HCT116 (cell line): ENCODE results near the gene LRRTM4. TPM values are rescaled to one million over a fixed set of nuclear protein-coding genes. Genes with fewer than 3 reads are reported as not detected.

Source experiments
- ATAC-seq: fragments of 200-7000 bp; cut with Tn5 transposase; 2 replicates; pipeline ENCODE4 v1.9.1; 2020; ENCODE audit warnings: mild to moderate bottlenecking, moderate library complexity
- BruUV-seq: library from RNA; stranded (reverse); fragments of 400-500 nt; replicated peaks from 2 replicates; lab custom pipeline; 2021; lab: Mats Ljungman, UMichigan
- CTCF ChIA-PET: fragments of 300-600 bp; sonication (Branson Sonifier 250); formaldehyde crosslinking; loops from one replicate; lab custom pipeline; 2021; ENCODE audit warnings: antibody characterized with exemption; lab: Charles Lee
- POLR2A ChIA-PET: fragments of 300-600, 350-600 bp; sonication (Branson Sonifier 250); formaldehyde crosslinking; loops from one replicate; lab custom pipeline; 2021; ENCODE audit warnings: antibody characterized with exemption; lab: Charles Lee
- RAD21 ChIA-PET, 2 experiments: fragments of 300-600 bp; sonication (Branson Sonifier 250); formaldehyde crosslinking; loops; one replicate each; lab custom pipeline; 2023; ENCODE audit warnings: low total read pairs in 2 of 2; ENCODE audit not compliant: uncharacterized antibody in 2 of 2, unreplicated experiment in 2 of 2, low non-redundant PET in 1 of 2; lab: Charles Lee
- DNase-seq: peaks from one replicate; pipeline ENCODE4 v3.0.0-alpha.2; 2010; ENCODE audit warnings: low read depth, low spot score
- H2AFZ ChIP-seq: fragments of 200-600 bp; shearing (Covaris generic), sonication (generic); 2 replicates; pipeline ENCODE4 v1.6.1; 2017; ENCODE audit warnings: low read depth, mixed run types, mixed read lengths, antibody characterized with exemption, low read length; ENCODE audit not compliant: poor library complexity, severe bottlenecking
- H3K27ac ChIP-seq: 2 replicates; pipeline ENCODE4 v1.5.1; 2012; ENCODE audit warnings: low read depth, low read length
- H3K27me3 ChIP-seq: fragments of 200-600 bp; sonication (generic); 2 replicates; pipeline ENCODE4 v1.6.1; 2016; ENCODE audit warnings: mixed run types, low read length, mixed read lengths; ENCODE audit not compliant: insufficient read depth
- H3K36me3 ChIP-seq, 2 experiments: fragments of 200-500 bp in 1 of 2; fragments of 200-600 bp in 1 of 2; sonication (Bioruptor generic) in 1 of 2; sonication (generic) in 1 of 2; 2 replicates each; pipeline versions ENCODE4 v1.5.1 to v1.6.1; 2014 to 2016; ENCODE audit warnings: low read length in 2 of 2, inconsistent platforms in 1 of 2, mixed read lengths in 1 of 2, mixed run types in 1 of 2; ENCODE audit not compliant: insufficient read depth in 2 of 2, control insufficient read depth in 1 of 2
- H3K4me1 ChIP-seq, 2 experiments: fragments of 200-600 bp in 1 of 2; sonication (generic) in 1 of 2; 2 replicates each; pipeline versions ENCODE4 v1.5.1 to v1.6.1; 2012 to 2017; ENCODE audit warnings: low read length in 2 of 2, inconsistent platforms in 1 of 2, mild to moderate bottlenecking in 1 of 2, mixed read lengths in 1 of 2, mixed run types in 1 of 2, moderate library complexity in 1 of 2; ENCODE audit not compliant: insufficient read depth in 2 of 2, control insufficient read depth in 1 of 2
- H3K4me2 ChIP-seq: fragments of 200-600 bp; sonication (generic); 2 replicates; pipeline ENCODE4 v1.6.1; 2017; ENCODE audit warnings: mixed run types, low read length, mixed read lengths
- H3K4me3 ChIP-seq, 2 experiments: fragments of 200-600 bp in 1 of 2; sonication (generic) in 1 of 2; replicated peaks in 1 of 2; 2 replicates each; pipeline ENCODE4 v1.5.1; 2011 to 2016; ENCODE audit warnings: low read length in 2 of 2, control low read depth in 1 of 2, low read depth in 1 of 2, mild to moderate bottlenecking in 1 of 2, mixed read lengths in 1 of 2, mixed run types in 1 of 2
- H3K79me2 ChIP-seq: fragments of 200-600 bp; sonication (generic); 2 replicates; pipeline ENCODE4 v1.6.1; 2017; ENCODE audit warnings: mild to moderate bottlenecking, mixed run types, low read length, moderate library complexity, mixed read lengths; ENCODE audit not compliant: insufficient read depth
- H3K9ac ChIP-seq: fragments of 200-600 bp; sonication (generic); 2 replicates; pipeline ENCODE4 v1.6.1; 2016; ENCODE audit warnings: low read length, mixed read lengths
- H3K9me2 ChIP-seq: fragments of 200-600 bp; sonication (generic), shearing (Covaris generic); 2 replicates; pipeline ENCODE4 v1.6.1; 2017; ENCODE audit warnings: mixed run types, mild to moderate bottlenecking, moderate library complexity; ENCODE audit not compliant: insufficient read depth
- H3K9me3 ChIP-seq, 2 experiments: fragments of 200-500 bp in 1 of 2; fragments of 200-600 bp in 1 of 2; sonication (Bioruptor generic) in 1 of 2; sonication (generic) in 1 of 2; 2 replicates each; pipeline ENCODE4 v1.6.1; 2014 to 2017; ENCODE audit warnings: low read length in 2 of 2, mixed read lengths in 2 of 2, inconsistent platforms in 1 of 2, low read depth in 1 of 2, mild to moderate bottlenecking in 1 of 2, mixed run types in 1 of 2, moderate library complexity in 1 of 2; ENCODE audit not compliant: control insufficient read depth in 1 of 2, insufficient read depth in 1 of 2
- H4K20me1 ChIP-seq: fragments of 200-600 bp; sonication (generic), shearing (Covaris generic); 2 replicates; pipeline ENCODE4 v1.6.1; 2017; ENCODE audit warnings: mixed run types, mild to moderate bottlenecking, moderate library complexity; ENCODE audit not compliant: insufficient read depth
- CBX3 ChIP-seq: IDR thresholded peaks from 2 replicates; pipeline ENCODE4 v1.6.1; 2012; ENCODE audit warnings: low read depth
- CEBPB ChIP-seq: IDR thresholded peaks from 2 replicates; pipeline ENCODE4 v1.6.1; 2012; ENCODE audit warnings: low read depth
- EGR1 ChIP-seq: IDR thresholded peaks from 2 replicates; pipeline ENCODE4 v1.6.1; 2012; ENCODE audit warnings: low read depth
- EZH2 ChIP-seq: fragments of 200-600 bp; sonication (generic); IDR thresholded peaks from 2 replicates; pipeline ENCODE4 v1.6.1; 2017; ENCODE audit warnings: antibody characterized with exemption, mixed run types
- JUND ChIP-seq: IDR thresholded peaks from 2 replicates; pipeline ENCODE4 v1.6.1; 2012
- POLR2A ChIP-seq: IDR thresholded peaks from 2 replicates; pipeline ENCODE4 v1.7.0; 2011; ENCODE audit warnings: borderline replicate concordance; ENCODE audit not compliant: insufficient read depth, insufficient read length; ENCODE audit errors: extremely low read depth
- POLR2AphosphoS5 ChIP-seq: IDR thresholded peaks from 2 replicates; pipeline ENCODE4 v1.6.1; 2011; ENCODE audit warnings: mild to moderate bottlenecking, low read depth, low read length, moderate library complexity
- RAD21 ChIP-seq: IDR thresholded peaks from 2 replicates; pipeline ENCODE4 v1.6.1; 2012; ENCODE audit warnings: low read depth, mild to moderate bottlenecking
- SIN3A ChIP-seq: IDR thresholded peaks from 2 replicates; pipeline ENCODE4 v1.6.1; 2012; ENCODE audit warnings: low read depth
- SRF ChIP-seq: IDR thresholded peaks from 2 replicates; pipeline ENCODE4 v1.6.1; 2012; ENCODE audit warnings: low read depth
- TCF7L2 ChIP-seq: IDR thresholded peaks from 2 replicates; pipeline ENCODE4 v1.7.0; 2011; ENCODE audit warnings: borderline replicate concordance, inconsistent platforms; ENCODE audit not compliant: insufficient read depth, insufficient read length; ENCODE audit errors: extremely low read depth
- YY1 ChIP-seq: IDR thresholded peaks from 2 replicates; pipeline ENCODE4 v1.6.1; 2011; ENCODE audit warnings: low read length, low read depth, moderate library complexity, mild to moderate bottlenecking; ENCODE audit not compliant: insufficient replicate concordance; ENCODE audit errors: extremely low read depth
- ZFX ChIP-seq: fragments of 450-650 bp; IDR thresholded peaks from 2 replicates; pipeline ENCODE4 v1.6.1; 2017
- ZNF274 ChIP-seq: fragments of 200-500 bp; sonication (Bioruptor generic); IDR thresholded peaks from 2 replicates; pipeline ENCODE4 v1.6.1; 2014; ENCODE audit warnings: mild to moderate bottlenecking, low read depth, low read length, inconsistent platforms
- intact Hi-C: fragments of 100-400 bp; cut with micrococcal nuclease; formaldehyde crosslinking; loops from 2 replicates; pipeline ENCODE4 v1.10.0; 2022
- total RNA-seq: library from RNA; stranded (reverse); gene quantifications from one replicate; pipeline ENCODE4 v1.2.1, GENCODE V29; 2021; ENCODE audit not compliant: unreplicated experiment
- TF ChIP-seq, protein P1 (sequence below): IDR thresholded peaks from 2 replicates; pipeline ENCODE4 v1.6.1; 2012
- TF ChIP-seq, protein P2 (sequence below): IDR thresholded peaks from 2 replicates; pipeline ENCODE4 v1.6.1; 2012; ENCODE audit warnings: low read depth
- TF ChIP-seq, protein P3 (sequence below): IDR thresholded peaks from 2 replicates; pipeline ENCODE4 v1.6.1; 2011; ENCODE audit warnings: mild to moderate bottlenecking, low read length, moderate library complexity; ENCODE audit not compliant: insufficient replicate concordance; ENCODE audit errors: extremely low read depth
- TF ChIP-seq, protein P4 (sequence below): IDR thresholded peaks from 2 replicates; pipeline ENCODE4 v1.6.1; 2012

LRRTM4 gene
- total RNA-seq, 1 experiment from 2014 or later = 0.25 TPM

DNA sequence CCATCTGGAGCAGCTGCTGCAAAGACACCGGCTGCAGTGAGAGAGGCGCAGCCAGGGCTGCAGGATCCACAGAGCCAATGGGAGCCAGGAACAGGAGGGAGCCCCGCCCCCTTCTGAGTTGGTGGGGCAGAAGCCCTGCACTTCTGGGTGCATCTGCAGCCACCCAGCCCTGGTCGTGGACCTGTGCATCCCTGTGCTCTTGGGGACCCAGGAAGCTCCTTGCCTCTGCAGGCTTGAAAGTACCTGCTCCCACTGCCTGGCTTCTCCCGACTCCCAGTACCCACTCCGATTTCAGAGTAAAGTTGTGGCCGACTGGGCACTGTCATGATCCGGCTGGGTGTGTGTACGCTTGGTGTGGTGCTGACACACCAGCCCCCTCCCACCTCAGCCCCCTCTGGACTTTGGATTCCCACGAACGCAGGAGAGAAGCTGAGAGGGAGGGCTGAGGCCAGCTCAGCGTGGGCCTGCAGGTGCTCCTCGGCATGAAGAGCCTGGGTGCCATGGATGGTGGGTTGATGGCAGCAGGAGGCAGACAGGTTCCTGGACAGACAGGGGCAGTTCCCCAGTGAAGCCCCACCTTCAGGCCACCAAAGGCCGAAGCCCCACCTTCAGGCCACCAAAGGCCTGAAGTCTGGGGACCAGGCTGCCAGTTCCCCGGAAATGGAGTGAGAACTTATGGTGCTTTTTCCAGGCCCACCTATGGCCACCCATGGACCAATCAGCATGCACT is 34.9 kb downstream of the LRRTM4 start (continued):
- TF ChIP-seq POLR2AphosphoS5 (no peak), POLR2A (no peak), TCF7L2 (no peak), CBX3 (no peak)
- TF ChIP-seq, all 23 proteins: peak for 0

DNA sequence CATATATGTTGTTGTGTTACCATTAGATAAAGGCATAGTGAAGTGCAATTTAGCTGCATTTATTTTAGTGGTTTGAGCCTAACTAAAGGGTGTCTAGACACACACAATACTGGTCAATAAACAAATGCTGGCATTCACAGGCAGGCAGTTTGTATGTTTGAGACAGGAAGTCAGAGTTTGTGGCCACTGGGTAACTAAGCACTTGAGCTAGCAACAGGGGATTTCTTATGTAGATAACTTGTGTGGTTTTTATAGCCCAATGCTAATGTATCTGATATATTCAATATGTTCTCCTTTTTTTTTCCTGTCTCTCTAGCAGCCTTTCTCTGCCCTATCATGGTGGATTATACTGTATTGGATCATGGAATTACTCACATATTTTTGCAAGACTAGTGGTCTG is 38.1 kb downstream of the LRRTM4 start:
- no peak overlapping the region for H3K4me2 ChIP-seq
- H3K36me3 ChIP-seq = no peaks in the 10 kb centered on the region
- H3K9me2 ChIP-seq = no peaks in the 10 kb centered on the region
- H3K4me1 ChIP-seq = no peaks in the 10 kb centered on the region
- no TSS peak for BruUV-seq
- H3K9ac ChIP-seq = no peak overlapping the region
- ChIA-PET CTCF (no interaction called here), RAD21 (no interaction called here), POLR2A (no interaction called here)
- H3K9me3 ChIP-seq = peaks cover 0 to 15% of the 10 kb centered on the region in 2 experiments; a peak in 2 of 4 replicates
- no peaks in the 10 kb centered on the region for H3K27me3 ChIP-seq
- intact Hi-C loops = no loop called here
- H2AFZ ChIP-seq = no peak overlapping the region
- H3K27ac ChIP-seq = no peak overlapping the region
- ATAC-seq (no peak), DNase-seq (no peak)
- H3K79me2 ChIP-seq = no peaks in the 10 kb centered on the region
- no peaks in the 10 kb centered on the region for H4K20me1 ChIP-seq
- H3K4me3 ChIP-seq = no peak overlapping the region
- TF ChIP-seq, protein P1, sequence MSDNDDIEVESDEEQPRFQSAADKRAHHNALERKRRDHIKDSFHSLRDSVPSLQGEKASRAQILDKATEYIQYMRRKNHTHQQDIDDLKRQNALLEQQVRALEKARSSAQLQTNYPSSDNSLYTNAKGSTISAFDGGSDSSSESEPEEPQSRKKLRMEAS = no peak
- TF ChIP-seq YY1 (no peak), ZNF274 (no peak), POLR2A (no peak), CEBPB (no peak), RAD21 (no peak), CBX3 (no peak), SRF (no peak), EGR1 (no peak), ZFX (no peak), SIN3A (no peak), JUND (no peak), POLR2AphosphoS5 (no peak), EZH2 (no peak), TCF7L2 (no peak)
- TF ChIP-seq, protein P2, sequence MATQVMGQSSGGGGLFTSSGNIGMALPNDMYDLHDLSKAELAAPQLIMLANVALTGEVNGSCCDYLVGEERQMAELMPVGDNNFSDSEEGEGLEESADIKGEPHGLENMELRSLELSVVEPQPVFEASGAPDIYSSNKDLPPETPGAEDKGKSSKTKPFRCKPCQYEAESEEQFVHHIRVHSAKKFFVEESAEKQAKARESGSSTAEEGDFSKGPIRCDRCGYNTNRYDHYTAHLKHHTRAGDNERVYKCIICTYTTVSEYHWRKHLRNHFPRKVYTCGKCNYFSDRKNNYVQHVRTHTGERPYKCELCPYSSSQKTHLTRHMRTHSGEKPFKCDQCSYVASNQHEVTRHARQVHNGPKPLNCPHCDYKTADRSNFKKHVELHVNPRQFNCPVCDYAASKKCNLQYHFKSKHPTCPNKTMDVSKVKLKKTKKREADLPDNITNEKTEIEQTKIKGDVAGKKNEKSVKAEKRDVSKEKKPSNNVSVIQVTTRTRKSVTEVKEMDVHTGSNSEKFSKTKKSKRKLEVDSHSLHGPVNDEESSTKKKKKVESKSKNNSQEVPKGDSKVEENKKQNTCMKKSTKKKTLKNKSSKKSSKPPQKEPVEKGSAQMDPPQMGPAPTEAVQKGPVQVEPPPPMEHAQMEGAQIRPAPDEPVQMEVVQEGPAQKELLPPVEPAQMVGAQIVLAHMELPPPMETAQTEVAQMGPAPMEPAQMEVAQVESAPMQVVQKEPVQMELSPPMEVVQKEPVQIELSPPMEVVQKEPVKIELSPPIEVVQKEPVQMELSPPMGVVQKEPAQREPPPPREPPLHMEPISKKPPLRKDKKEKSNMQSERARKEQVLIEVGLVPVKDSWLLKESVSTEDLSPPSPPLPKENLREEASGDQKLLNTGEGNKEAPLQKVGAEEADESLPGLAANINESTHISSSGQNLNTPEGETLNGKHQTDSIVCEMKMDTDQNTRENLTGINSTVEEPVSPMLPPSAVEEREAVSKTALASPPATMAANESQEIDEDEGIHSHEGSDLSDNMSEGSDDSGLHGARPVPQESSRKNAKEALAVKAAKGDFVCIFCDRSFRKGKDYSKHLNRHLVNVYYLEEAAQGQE = no peak
- TF ChIP-seq, protein P3, sequence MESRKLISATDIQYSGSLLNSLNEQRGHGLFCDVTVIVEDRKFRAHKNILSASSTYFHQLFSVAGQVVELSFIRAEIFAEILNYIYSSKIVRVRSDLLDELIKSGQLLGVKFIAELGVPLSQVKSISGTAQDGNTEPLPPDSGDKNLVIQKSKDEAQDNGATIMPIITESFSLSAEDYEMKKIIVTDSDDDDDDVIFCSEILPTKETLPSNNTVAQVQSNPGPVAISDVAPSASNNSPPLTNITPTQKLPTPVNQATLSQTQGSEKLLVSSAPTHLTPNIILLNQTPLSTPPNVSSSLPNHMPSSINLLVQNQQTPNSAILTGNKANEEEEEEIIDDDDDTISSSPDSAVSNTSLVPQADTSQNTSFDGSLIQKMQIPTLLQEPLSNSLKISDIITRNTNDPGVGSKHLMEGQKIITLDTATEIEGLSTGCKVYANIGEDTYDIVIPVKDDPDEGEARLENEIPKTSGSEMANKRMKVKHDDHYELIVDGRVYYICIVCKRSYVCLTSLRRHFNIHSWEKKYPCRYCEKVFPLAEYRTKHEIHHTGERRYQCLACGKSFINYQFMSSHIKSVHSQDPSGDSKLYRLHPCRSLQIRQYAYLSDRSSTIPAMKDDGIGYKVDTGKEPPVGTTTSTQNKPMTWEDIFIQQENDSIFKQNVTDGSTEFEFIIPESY = no peak
- TF ChIP-seq, protein P4, sequence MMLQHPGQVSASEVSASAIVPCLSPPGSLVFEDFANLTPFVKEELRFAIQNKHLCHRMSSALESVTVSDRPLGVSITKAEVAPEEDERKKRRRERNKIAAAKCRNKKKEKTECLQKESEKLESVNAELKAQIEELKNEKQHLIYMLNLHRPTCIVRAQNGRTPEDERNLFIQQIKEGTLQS = no peak
- TF ChIP-seq, all 23 proteins: peak for 0
